ENCODE measurements around the gene SLC10A7. TPM values are rescaled to one million over a fixed set of nuclear protein-coding genes. Genes with fewer than 3 reads are reported as not detected.

SLC10A7 gene
- total and polyA plus RNA-seq, 10 of the 15 experiments (the other 5 are each of a cell fraction or from before 2014, with no cell fraction given): 4.6 to 23.7 (median 15.6) TPM

GRCh38 chr4:146510942-146511341, 10.8 kb downstream of the SLC10A7 start:
- intact Hi-C loops (cut with micrococcal nuclease; ENCODE audit: unreplicated experiment): no loop called here

More at GRCh38 chr4:146510942-146511341, 10.8 kb downstream of the SLC10A7 start:
- Histone ChIP-seq H2AFZ (ENCODE audit: control insufficient read depth, low read depth, low read length) (no peak overlapping the region), H3K79me2 (ENCODE audit: control insufficient read depth, insufficient read depth, low read length) (no peaks in the 10 kb centered on the region), H4K20me1 (ENCODE audit: control insufficient read depth, insufficient read depth) (no peaks in the 10 kb centered on the region), H3K9ac (ENCODE audit: control insufficient read depth, insufficient read depth, low read length) (no peak overlapping the region), H3K4me2 (ENCODE audit: control insufficient read depth, insufficient read depth) (no peak overlapping the region), H3K4me1 (ENCODE audit: control insufficient read depth, insufficient read depth, low read length) (no peaks in the 10 kb centered on the region), H3K9me3 (replicated peaks; ENCODE audit: control insufficient read depth, insufficient read depth, low read length) (no peaks in the 10 kb centered on the region), H3K36me3 (ENCODE audit: control insufficient read depth in 2 of 2, insufficient read depth in 2 of 2, low read length in 1 of 2) (peaks cover 0 to 8% of the 10 kb centered on the region in 2 experiments; a peak in 2 of 4 replicates), H3K27ac (ENCODE audit: control insufficient read depth, insufficient read depth) (no peak overlapping the region), H3K27me3 (replicated peaks in 1 of 2; ENCODE audit: control insufficient read depth in 2 of 2, insufficient read depth in 2 of 2, low read length in 1 of 2) (no peaks in the 10 kb centered on the region), H3K4me3 (no peak overlapping the region)
- DNase-seq (ENCODE audit: low read depth, low spot score) (no peak), ATAC-seq (no peak), FAIRE-seq (no peak)
- POLR2A ChIA-PET: no interaction called here
- 87% methylated on average over 3 of the region's 3 CpGs for WGBS (ENCODE audit: insufficient coverage, insufficient replicate concordance, low lambda C conversion rate, missing lambda C conversion rate)
- no TSS peak for BruUV-seq (replicated peaks)
- TF ChIP-seq CEBPB (IDR thresholded peaks at IDR 0.05; ENCODE audit: borderline replicate concordance in 1 of 2, low read depth in 2 of 2, low read length in 2 of 2): no peak
- no peak for TF ChIP-seq EED (IDR thresholded peaks at IDR 0.05; ENCODE audit: low read depth)
- no peak for TF ChIP-seq MTA3 (IDR thresholded peaks at IDR 0.05; ENCODE audit: borderline replicate concordance, low read length)
- no peak for TF ChIP-seq EP300 (IDR thresholded peaks at IDR 0.05; ENCODE audit: borderline replicate concordance in 1 of 2, control insufficient read depth in 1 of 2, low read depth in 2 of 2, low read length in 2 of 2)
- no peak for TF ChIP-seq CUX1 (IDR thresholded peaks at IDR 0.05; ENCODE audit: insufficient replicate concordance, low read depth, low read length)
- no peak for TF ChIP-seq USF2 (IDR thresholded peaks at IDR 0.05; ENCODE audit: borderline replicate concordance, low read depth, low read length)
- no peak for TF ChIP-seq MAX (IDR thresholded peaks at IDR 0.05; ENCODE audit: low read depth, low read length)
- no peak for TF ChIP-seq BRCA1 (IDR thresholded peaks at IDR 0.05; ENCODE audit: low read depth, low read length)
- CTCF ChIA-PET: no interaction called here
- RAD21 ChIA-PET (ENCODE audit: unreplicated experiment): no interaction called here
- SMC1A ChIA-PET (ENCODE audit: uncharacterized antibody, unreplicated experiment): interaction anchor here (0.9 kb wide), 1 partner anchor 200 kb away, joined by 3 read pairs; no protein-coding TSS in a partner anchor
- in situ Hi-C loops (cut with MboI): no loop called here
